ENCODE results near the gene ARMH3. TPM values are rescaled to one million over a fixed set of nuclear protein-coding genes. Genes with fewer than 3 reads are reported as not detected.
A peak's percentile ranks its signal among the peaks of the same experiment; 100 is the strongest.

ARMH3 gene
- total RNA-seq, 4 donors from 2014 or later: 9.7 to 14.9 (median 13.4) TPM

- Histone ChIP-seq H3K4me1 (peaks cover 21 to 39% of the 10 kb centered on the region in 2 donors), H3K9me3 (no peaks in the 10 kb centered on the region), H3K36me3 (peaks cover 0 to 3% of the 10 kb centered on the region in 2 donors), H3K27ac (no peak overlapping the region), H3K27me3 (no peaks in the 10 kb centered on the region), H3K4me3 (no peak overlapping the region)
- TF ChIP-seq CTCF (IDR thresholded peaks at IDR 0.05 in 4 of 5, conservative IDR thresholded peaks at IDR 0.05 in 1 of 5) (no peak), POLR2A (IDR thresholded peaks at IDR 0.05) (no peak)
- intact Hi-C loops (cut with DNase I; ENCODE audit: low total_unique reads) (loop anchor here (2.0 kb wide), 1 partner anchor 47 kb away; no protein-coding TSS in a partner anchor), in situ Hi-C loops (cut with MboI; ENCODE audit: low sequenced_read_pairs in 4 of 4) (loop anchor here in 1 of 4 donors (10.0 kb wide), 1 partner anchor 233 kb away; no protein-coding TSS in a partner anchor)
- DNase-seq (no peak), ATAC-seq (no peak)
These were observed 214.1 kb downstream of the ARMH3 start for GRCh38 chr10:101841826-101842225.

- ATAC-seq: peak; percentile 80 to 86
- intact Hi-C loops (cut with DNase I; ENCODE audit: low total_unique reads) (loop anchor here (1.0 to 2.0 kb wide), 3 partner anchors 48 to 232 kb away; no protein-coding TSS in a partner anchor), in situ Hi-C loops (cut with MboI; ENCODE audit: low sequenced_read_pairs in 4 of 4) (loop anchor here in 1 of 4 donors (10.0 kb wide), 1 partner anchor 234 kb away; no protein-coding TSS in a partner anchor)
- Histone ChIP-seq H3K4me1 (peaks cover 21 to 39% of the 10 kb centered on the region in 2 donors), H3K4me3 (peak overlapping the region; percentile 29 to 53 (median 46)), H3K27me3 (no peaks in the 10 kb centered on the region), H3K27ac (no peak overlapping the region), H3K36me3 (no peaks in the 10 kb centered on the region), H3K9me3 (no peaks in the 10 kb centered on the region)
- DNase-seq: peak; percentile 40 to 60
- TF ChIP-seq POLR2A (IDR thresholded peaks at IDR 0.05): no peak
- peak; percentile 72 to 95 (median 89) for TF ChIP-seq CTCF (IDR thresholded peaks at IDR 0.05 in 4 of 5, conservative IDR thresholded peaks at IDR 0.05 in 1 of 5)
These were observed 215.1 kb downstream of the ARMH3 start for GRCh38 chr10:101840741-101841453.

- Histone ChIP-seq H3K36me3 (no peaks in the 10 kb centered on the region), H3K4me3 (peak overlapping the region in 3 of 4 donors; percentile 22 to 48 (median 44)), H3K4me1 (peaks cover 21 to 39% of the 10 kb centered on the region in 2 donors), H3K27ac (no peak overlapping the region), H3K27me3 (no peaks in the 10 kb centered on the region), H3K9me3 (no peaks in the 10 kb centered on the region)
- in situ Hi-C loops (cut with MboI; ENCODE audit: low sequenced_read_pairs in 4 of 4) (loop anchor here in 1 of 4 donors (10.0 kb wide), 1 partner anchor 235 kb away; no protein-coding TSS in a partner anchor), intact Hi-C loops (cut with DNase I; ENCODE audit: low total_unique reads) (loop anchor here (1.0 to 2.0 kb wide), 3 partner anchors 49 to 233 kb away; no protein-coding TSS in a partner anchor)
- DNase-seq (no peak), ATAC-seq (peak in 1 of 2 donors; percentile 2)
- TF ChIP-seq POLR2A (IDR thresholded peaks at IDR 0.05) (no peak), CTCF (IDR thresholded peaks at IDR 0.05 in 4 of 5, conservative IDR thresholded peaks at IDR 0.05 in 1 of 5) (no peak)
These were observed 215.8 kb downstream of the ARMH3 start for GRCh38 chr10:101840102-101840684.

GRCh38 chr10:101839416-101840063, 216.4 kb downstream of the ARMH3 start:
- in situ Hi-C loops (cut with MboI; ENCODE audit: low sequenced_read_pairs in 4 of 4): loop anchor here in 2 of 4 donors (5.0 to 10.0 kb wide), 3 partner anchors 173 to 235 kb away; no protein-coding TSS in a partner anchor
- intact Hi-C loops (cut with DNase I; ENCODE audit: low total_unique reads): loop anchor here (1.0 to 2.0 kb wide), 3 partner anchors 49 to 234 kb away; no protein-coding TSS in a partner anchor
- no peaks in the 10 kb centered on the region for H3K9me3 ChIP-seq
- H3K36me3 ChIP-seq: no peaks in the 10 kb centered on the region
- no peaks in the 10 kb centered on the region for H3K27me3 ChIP-seq
- DNase-seq (no peak), ATAC-seq (no peak)
- peaks cover 18 to 39% of the 10 kb centered on the region in 2 donors for H3K4me1 ChIP-seq
- H3K27ac ChIP-seq: no peak overlapping the region
- peak overlapping the region in 3 of 4 donors; percentile 22 to 35 (median 27) for H3K4me3 ChIP-seq
- TF ChIP-seq POLR2A (IDR thresholded peaks at IDR 0.05) (no peak), CTCF (IDR thresholded peaks at IDR 0.05 in 4 of 5, conservative IDR thresholded peaks at IDR 0.05 in 1 of 5) (no peak)

All from gastrocnemius medialis (tissue), 4 donors.